Fibroblast of lung (primary cell): Measurements from ENCODE around the gene TRIM44.

Source experiments
- EZH2 ChIP-seq: IDR thresholded peaks from 2 replicates; pipeline ENCODE4 v1.5.1; 2012; ENCODE audit warnings: low read length, control low read depth, mild to moderate bottlenecking; ENCODE audit errors: missing control alignments
- TF ChIP-seq, protein P1 (sequence below), 2 donors: IDR thresholded peaks in 1 of 2; conservative IDR thresholded peaks in 1 of 2; 1 replicate in 1 of 2; 2 replicates in 1 of 2; pipeline ENCODE4 v1.5.1; 2011 to 2012; ENCODE audit warnings: low read length in 2 of 2, control low read depth in 1 of 2, inconsistent platforms in 1 of 2, low read depth in 1 of 2, mild to moderate bottlenecking in 1 of 2

DNA sequence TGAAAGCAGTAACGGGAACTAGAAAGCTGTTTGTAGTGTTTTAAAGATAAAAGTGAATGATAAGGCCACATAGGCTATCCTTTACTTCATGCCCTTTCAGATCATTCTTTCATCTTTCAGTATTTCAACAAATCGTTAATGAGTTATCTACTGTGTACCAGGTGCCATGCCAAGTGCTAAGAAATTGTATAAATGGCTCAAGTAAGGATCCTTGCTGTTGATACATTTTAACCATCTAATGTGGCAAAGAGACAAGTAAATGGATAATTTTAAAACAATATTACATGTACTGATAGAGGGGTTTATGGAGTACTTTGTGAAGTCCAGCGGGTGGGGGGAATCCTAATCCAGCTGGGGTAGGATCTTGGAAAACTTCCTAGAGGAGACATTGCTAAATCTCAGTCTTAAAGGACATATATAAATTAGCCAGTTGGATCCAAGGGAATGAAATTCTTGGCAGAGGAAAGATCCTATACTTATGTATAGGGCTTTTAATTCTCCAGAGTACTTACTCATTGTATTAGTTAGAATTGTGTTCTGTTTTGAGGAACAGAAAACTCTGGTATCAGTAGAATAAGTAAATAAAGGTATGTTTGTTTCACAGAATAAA lies 119.4 kb downstream of the TRIM44 start:
- TF ChIP-seq, protein P1, sequence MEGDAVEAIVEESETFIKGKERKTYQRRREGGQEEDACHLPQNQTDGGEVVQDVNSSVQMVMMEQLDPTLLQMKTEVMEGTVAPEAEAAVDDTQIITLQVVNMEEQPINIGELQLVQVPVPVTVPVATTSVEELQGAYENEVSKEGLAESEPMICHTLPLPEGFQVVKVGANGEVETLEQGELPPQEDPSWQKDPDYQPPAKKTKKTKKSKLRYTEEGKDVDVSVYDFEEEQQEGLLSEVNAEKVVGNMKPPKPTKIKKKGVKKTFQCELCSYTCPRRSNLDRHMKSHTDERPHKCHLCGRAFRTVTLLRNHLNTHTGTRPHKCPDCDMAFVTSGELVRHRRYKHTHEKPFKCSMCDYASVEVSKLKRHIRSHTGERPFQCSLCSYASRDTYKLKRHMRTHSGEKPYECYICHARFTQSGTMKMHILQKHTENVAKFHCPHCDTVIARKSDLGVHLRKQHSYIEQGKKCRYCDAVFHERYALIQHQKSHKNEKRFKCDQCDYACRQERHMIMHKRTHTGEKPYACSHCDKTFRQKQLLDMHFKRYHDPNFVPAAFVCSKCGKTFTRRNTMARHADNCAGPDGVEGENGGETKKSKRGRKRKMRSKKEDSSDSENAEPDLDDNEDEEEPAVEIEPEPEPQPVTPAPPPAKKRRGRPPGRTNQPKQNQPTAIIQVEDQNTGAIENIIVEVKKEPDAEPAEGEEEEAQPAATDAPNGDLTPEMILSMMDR (conservative IDR thresholded peaks at IDR 0.05 in 1 of 2, IDR thresholded peaks at IDR 0.05 in 1 of 2; ENCODE audit: low read depth in 1 of 2, low read length in 2 of 2): no peak
- no peak for TF ChIP-seq EZH2
